ENCODE data around the gene ZEB2. TPM values are rescaled to one million over a fixed set of nuclear protein-coding genes. Genes with fewer than 3 reads are reported as not detected.
A peak's percentile ranks its signal among the peaks of the same experiment; 100 is the strongest.

ZEB2 gene
- total and polyA plus RNA-seq, 12 donors = 17.2 to 99.5 (median 83.0) TPM

DNA sequence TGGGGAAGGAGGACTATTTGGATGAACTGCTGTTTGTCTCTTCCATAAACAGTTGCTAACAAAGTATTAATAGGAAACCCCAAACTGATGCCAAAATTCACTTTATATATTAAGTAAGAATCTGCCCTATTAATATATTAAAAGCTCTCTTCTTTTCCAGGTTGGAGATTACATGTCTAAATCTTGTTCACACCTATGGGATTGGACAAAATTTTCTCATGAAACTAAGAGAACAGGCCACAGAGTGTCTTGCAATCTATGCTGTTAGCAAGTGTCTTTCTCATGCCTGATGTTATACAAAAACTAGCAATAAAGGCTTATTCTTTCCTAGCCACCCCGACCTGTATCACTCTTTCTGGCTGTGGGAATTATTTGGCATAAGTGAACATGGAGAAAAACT, 18.3 kb downstream of the ZEB2 start:
- DNase-seq (no peak), ATAC-seq (no peak)
- Histone ChIP-seq H3K27ac (peak overlapping the region in 5 of 10 donors; percentile 39 to 100 (median 98)), H3K36me3 (peaks cover 0 to 73% (median 0%) of the 10 kb centered on the region in 9 donors), H3K4me1 (peaks cover 8 to 92% (median 61%) of the 10 kb centered on the region in 9 donors), H3K27me3 (no peaks in the 10 kb centered on the region), H3K4me3 (no peak overlapping the region), H3K9me3 (no peaks in the 10 kb centered on the region)
- TF ChIP-seq, protein P1, sequence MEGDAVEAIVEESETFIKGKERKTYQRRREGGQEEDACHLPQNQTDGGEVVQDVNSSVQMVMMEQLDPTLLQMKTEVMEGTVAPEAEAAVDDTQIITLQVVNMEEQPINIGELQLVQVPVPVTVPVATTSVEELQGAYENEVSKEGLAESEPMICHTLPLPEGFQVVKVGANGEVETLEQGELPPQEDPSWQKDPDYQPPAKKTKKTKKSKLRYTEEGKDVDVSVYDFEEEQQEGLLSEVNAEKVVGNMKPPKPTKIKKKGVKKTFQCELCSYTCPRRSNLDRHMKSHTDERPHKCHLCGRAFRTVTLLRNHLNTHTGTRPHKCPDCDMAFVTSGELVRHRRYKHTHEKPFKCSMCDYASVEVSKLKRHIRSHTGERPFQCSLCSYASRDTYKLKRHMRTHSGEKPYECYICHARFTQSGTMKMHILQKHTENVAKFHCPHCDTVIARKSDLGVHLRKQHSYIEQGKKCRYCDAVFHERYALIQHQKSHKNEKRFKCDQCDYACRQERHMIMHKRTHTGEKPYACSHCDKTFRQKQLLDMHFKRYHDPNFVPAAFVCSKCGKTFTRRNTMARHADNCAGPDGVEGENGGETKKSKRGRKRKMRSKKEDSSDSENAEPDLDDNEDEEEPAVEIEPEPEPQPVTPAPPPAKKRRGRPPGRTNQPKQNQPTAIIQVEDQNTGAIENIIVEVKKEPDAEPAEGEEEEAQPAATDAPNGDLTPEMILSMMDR (IDR thresholded peaks at IDR 0.05) = no peak
- 78 to 93% methylated on average over 1 of the region's 1 CpG for WGBS, 2 donors
- intact Hi-C loops (cut with DNase I) = loop anchor here in 3 of 10 donors (5.0 to 10.0 kb wide), 2 partner anchors 44 to 47 kb away; no protein-coding TSS in a partner anchor

DNA sequence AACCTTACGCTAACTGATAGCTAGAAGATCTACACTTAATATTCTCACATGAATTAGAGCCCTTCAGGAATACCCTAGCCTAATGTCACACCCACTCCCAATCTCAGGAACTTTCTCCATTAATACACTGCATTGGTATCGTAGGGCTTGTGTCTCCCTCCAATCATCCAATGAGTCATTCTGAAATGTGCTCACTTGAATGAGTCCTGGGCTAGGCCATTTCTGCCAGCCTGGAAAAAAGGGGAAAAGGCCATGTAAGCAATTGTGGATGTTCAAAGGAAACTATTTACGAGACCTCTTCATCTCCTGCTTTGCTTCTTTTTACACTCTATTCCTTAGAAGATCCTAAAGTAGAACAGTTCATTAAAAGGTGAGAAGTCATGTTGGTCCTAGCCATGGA, 18.8 kb downstream of the ZEB2 start:
- Histone ChIP-seq H3K36me3 (peaks cover 0 to 78% (median 0%) of the 10 kb centered on the region in 9 donors), H3K4me1 (peaks cover 8 to 92% (median 61%) of the 10 kb centered on the region in 9 donors)
- intact Hi-C loops (cut with DNase I) = loop anchor here in 3 of 10 donors (5.0 to 10.0 kb wide), 2 partner anchors 44 to 46 kb away; no protein-coding TSS in a partner anchor

GRCh38 chr2:144500563-144500962, 19.4 kb downstream of the ZEB2 start:
- Histone ChIP-seq H3K4me1 (peaks cover 13 to 92% (median 61%) of the 10 kb centered on the region in 9 donors), H3K27me3 (no peaks in the 10 kb centered on the region), H3K36me3 (peaks cover 0 to 81% (median 0%) of the 10 kb centered on the region in 9 donors), H3K4me3 (no peak overlapping the region), H3K9me3 (no peaks in the 10 kb centered on the region), H3K27ac (no peak overlapping the region)
- ATAC-seq = no peak
- 95% methylated on average over 2 of the region's 2 CpGs for WGBS, 2 donors
- no peak for DNase-seq
- intact Hi-C loops (cut with DNase I) = loop anchor here in 3 of 10 donors (5.0 to 10.0 kb wide), 2 partner anchors 43 to 46 kb away; no protein-coding TSS in a partner anchor
- TF ChIP-seq, protein P1 (IDR thresholded peaks at IDR 0.05) = no peak

More for the DNA sequence above, 18.8 kb downstream of the ZEB2 start:
- Histone ChIP-seq H3K9me3 (no peaks in the 10 kb centered on the region), H3K4me3 (no peak overlapping the region), H3K27me3 (no peaks in the 10 kb centered on the region), H3K27ac (peak overlapping the region in 4 of 10 donors; percentile 9 to 100 (median 58))
- TF ChIP-seq, protein P1 (IDR thresholded peaks at IDR 0.05) = no peak
- ATAC-seq = peak in 1 of 8 donors; percentile 30
- DNase-seq = no peak
- WGBS, 2 donors = 83 to 88% methylated on average over 3 of the region's 3 CpGs

DNA sequence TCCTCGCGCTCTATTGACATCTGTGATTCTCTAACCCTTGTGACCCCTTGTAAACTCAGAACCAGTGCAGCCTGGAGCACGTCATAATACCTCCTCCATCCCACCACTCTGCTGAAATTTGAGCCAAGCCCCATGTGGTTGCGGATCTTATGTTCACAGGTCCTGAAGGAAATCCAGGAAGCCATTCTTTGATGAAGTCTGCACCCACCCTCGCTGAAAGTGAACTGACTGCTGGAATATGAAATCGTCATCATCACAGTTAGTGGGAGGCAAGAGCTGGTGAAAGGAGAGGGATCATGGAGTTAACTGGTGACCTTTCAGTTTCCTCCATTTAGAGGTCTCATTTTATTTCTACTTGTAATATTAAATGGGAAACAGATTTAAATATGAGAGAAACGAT, 21.6 kb downstream of the ZEB2 start:
- DNase-seq (no peak), ATAC-seq (no peak)
- intact Hi-C loops (cut with DNase I) = no loop called here
- 75 to 76% methylated on average over 7 of the region's 7 CpGs for WGBS, 2 donors
- Histone ChIP-seq H3K4me3 (no peak overlapping the region), H3K36me3 (peaks cover 0 to 84% (median 0%) of the 10 kb centered on the region in 9 donors), H3K27ac (peak overlapping the region in 3 of 10 donors; percentile 26 to 43 (median 42)), H3K27me3 (no peaks in the 10 kb centered on the region), H3K4me1 (peaks cover 21 to 89% (median 58%) of the 10 kb centered on the region in 9 donors), H3K9me3 (no peaks in the 10 kb centered on the region)
- TF ChIP-seq, protein P1 (IDR thresholded peaks at IDR 0.05) = no peak
